IMR-90 (cell line): ENCODE measurements around the gene SLC38A1. TPM values are rescaled to one million over a fixed set of nuclear protein-coding genes. Genes with fewer than 3 reads are reported as not detected.

Source experiments
- ATAC-seq: fragments of 200-7000 bp; cut with Tn5 transposase; 2 replicates; pipeline ENCODE4 v1.9.1; 2020; ENCODE audit warnings: low read depth, mild to moderate bottlenecking, moderate library complexity
- BruUV-seq: library from RNA; stranded (reverse); fragments of 400-500 nt; replicated peaks from 2 replicates; lab custom pipeline; 2021; lab: Mats Ljungman, UMichigan
- CTCF ChIA-PET: fragments of 300-600 bp; formaldehyde crosslinking; extraction: SDS; loops from one replicate; lab custom pipeline; 2021; ENCODE audit warnings: antibody characterized with exemption; lab: Yijun Ruan, JAX
- POLR2A ChIA-PET: fragments of 300-600 bp; sonication (Branson Sonifier 250); formaldehyde crosslinking; loops from one replicate; lab custom pipeline; 2022; ENCODE audit warnings: antibody characterized with exemption; ENCODE audit not compliant: unreplicated experiment; lab: Charles Lee
- DNase-seq: peaks from one replicate; pipeline ENCODE4 v3.0.0; 2013
- H2AFZ ChIP-seq: replicated peaks from 2 replicates; pipeline ENCODE3; 2013; ENCODE audit warnings: low read length, mild to moderate bottlenecking; ENCODE audit not compliant: poor library complexity
- H2AK5ac ChIP-seq: 2 replicates; pipeline ENCODE4 v1.6.1; 2013; ENCODE audit warnings: low read depth, low read length, inconsistent platforms
- H2AK9ac ChIP-seq: replicated peaks from 2 replicates; pipeline ENCODE3; 2013; ENCODE audit warnings: mild to moderate bottlenecking, low read depth, low read length, moderate library complexity; ENCODE audit not compliant: poor library complexity
- H2BK120ac ChIP-seq: 2 replicates; pipeline ENCODE4 v1.6.1; 2013; ENCODE audit warnings: low read depth, low read length, inconsistent platforms
- H2BK15ac ChIP-seq: 3 replicates; pipeline ENCODE4 v1.6.1; 2013; ENCODE audit warnings: low read depth, low read length, inconsistent platforms
- H2BK20ac ChIP-seq: 2 replicates; pipeline ENCODE4 v1.6.1; 2013; ENCODE audit warnings: low read depth, mild to moderate bottlenecking, inconsistent platforms, low read length, moderate library complexity
- H2BK5ac ChIP-seq: 2 replicates; pipeline ENCODE4 v1.6.1; 2013; ENCODE audit warnings: mild to moderate bottlenecking, low read depth, low read length, inconsistent platforms; ENCODE audit not compliant: poor library complexity, severe bottlenecking
- H3K14ac ChIP-seq: replicated peaks from 2 replicates; pipeline ENCODE4 v1.6.1; 2013; ENCODE audit warnings: low read depth, low read length, inconsistent platforms
- H3K18ac ChIP-seq: 2 replicates; pipeline ENCODE4 v1.6.1; 2013; ENCODE audit warnings: low read depth, low read length, control low read depth
- H3K23ac ChIP-seq: 2 replicates; pipeline ENCODE4 v1.6.1; 2013; ENCODE audit warnings: low read depth, low read length, inconsistent platforms
- H3K27ac ChIP-seq: 2 replicates; pipeline ENCODE4 v1.5.1; 2013; ENCODE audit warnings: mild to moderate bottlenecking, control low read depth, low read length; ENCODE audit not compliant: insufficient read depth
- H3K27me3 ChIP-seq: 2 replicates; pipeline ENCODE4 v1.6.1; 2013; ENCODE audit warnings: low read length; ENCODE audit not compliant: control insufficient read depth, insufficient read depth
- H3K36me3 ChIP-seq: 2 replicates; pipeline ENCODE4 v1.6.1; 2013; ENCODE audit warnings: low read length, mixed read lengths; ENCODE audit not compliant: control insufficient read depth, insufficient read depth
- H3K4ac ChIP-seq: 2 replicates; pipeline ENCODE4 v1.6.1; 2013; ENCODE audit warnings: low read depth, low read length, inconsistent platforms
- H3K4me1 ChIP-seq: 2 replicates; pipeline ENCODE4 v1.6.1; 2013; ENCODE audit warnings: low read length, mixed read lengths; ENCODE audit not compliant: control insufficient read depth, insufficient read depth
- H3K4me2 ChIP-seq: 2 replicates; pipeline ENCODE4 v1.6.1; 2013; ENCODE audit warnings: low read depth, mild to moderate bottlenecking, control low read depth, low read length, moderate library complexity
- H3K4me3 ChIP-seq: 2 replicates; pipeline ENCODE4 v1.5.1; 2013; ENCODE audit warnings: low read depth, mild to moderate bottlenecking, control low read depth, low read length, moderate library complexity; ENCODE audit not compliant: insufficient read depth
- H3K56ac ChIP-seq: 2 replicates; pipeline ENCODE4 v1.6.1; 2013; ENCODE audit warnings: low read length, inconsistent platforms; ENCODE audit not compliant: insufficient read depth; ENCODE audit errors: extremely low read depth
- H3K79me1 ChIP-seq, 2 experiments: 2 replicates each; pipeline ENCODE4 v1.6.1; 2013; ENCODE audit warnings: low read length in 2 of 2, inconsistent platforms in 1 of 2, low read depth in 1 of 2
- H3K9ac ChIP-seq: 2 replicates; pipeline ENCODE4 v1.6.1; 2013; ENCODE audit warnings: low read depth, low read length, control low read depth
- H3K9me1 ChIP-seq: 2 replicates; pipeline ENCODE4 v1.6.1; 2013; ENCODE audit warnings: low read length, inconsistent platforms; ENCODE audit not compliant: insufficient read depth
- H3K9me3 ChIP-seq: 2 replicates; pipeline ENCODE4 v1.6.1; 2013; ENCODE audit warnings: low read length; ENCODE audit not compliant: control insufficient read depth, insufficient read depth
- H4K20me1 ChIP-seq: 2 replicates; pipeline ENCODE4 v1.6.1; 2013; ENCODE audit warnings: low read length, inconsistent platforms; ENCODE audit not compliant: insufficient read depth
- H4K5ac ChIP-seq: 2 replicates; pipeline ENCODE4 v1.6.1; 2013; ENCODE audit warnings: mild to moderate bottlenecking, low read depth, low read length, control low read depth
- H4K8ac ChIP-seq, 2 experiments: 2 replicates each; pipeline ENCODE4 v1.6.1; 2013; ENCODE audit warnings: low read depth in 2 of 2, low read length in 2 of 2, control low read depth in 1 of 2, inconsistent platforms in 1 of 2
- H4K91ac ChIP-seq: 2 replicates; pipeline ENCODE4 v1.6.1; 2013; ENCODE audit warnings: low read depth, low read length, inconsistent platforms; ENCODE audit not compliant: insufficient read depth
- CHD1 ChIP-seq: IDR thresholded peaks from 2 replicates; pipeline ENCODE4 v1.6.1; 2012; ENCODE audit warnings: low read depth, low read length, improper control_type of control experiment
- FOS ChIP-seq: fragments of 150-350 bp; IDR thresholded peaks from 2 replicates; pipeline ENCODE4 v1.6.1; 2016; ENCODE audit warnings: low read depth, low read length
- NFE2L2 ChIP-seq: fragments of 150-350 bp; IDR thresholded peaks from 2 replicates; pipeline ENCODE4 v1.6.1; 2016; ENCODE audit warnings: low read depth, mild to moderate bottlenecking, low read length
- RAD21 ChIP-seq: IDR thresholded peaks from 2 replicates; pipeline ENCODE4 v1.6.1; 2012; ENCODE audit warnings: low read length, improper control_type of control experiment
- RCOR1 ChIP-seq: IDR thresholded peaks from 2 replicates; pipeline ENCODE4 v1.6.1; 2012; ENCODE audit warnings: mild to moderate bottlenecking, low read length, improper control_type of control experiment; ENCODE audit not compliant: insufficient replicate concordance
- USF2 ChIP-seq: fragments of 150-350 bp; IDR thresholded peaks from 2 replicates; pipeline ENCODE4 v1.6.1; 2017; ENCODE audit warnings: mild to moderate bottlenecking, antibody characterized with exemption, low read length, low read depth
- WGBS, 2 experiments: methylation state at CpG; one replicate each; pipeline versions ENCODE4 v1.1.5 to v1.1.7; 2013; ENCODE audit warnings: missing lambda C conversion rate in 2 of 2; ENCODE audit not compliant: insufficient read length in 1 of 2; ENCODE audit errors: extremely low coverage in 2 of 2; 5-methylcytosine and 5-hydroxymethylcytosine counted together
- dilution Hi-C: fragments of 300-500 bp; cut with HindIII; formaldehyde crosslinking; loops from one replicate; pipeline ENCODE4 v1.14.3; 2018; ENCODE audit warnings: low sequenced_read_pairs; ENCODE audit not compliant: unreplicated experiment
- in situ Hi-C: fragments of 300-500 bp; cut with MboI; formaldehyde crosslinking; loops from 3 replicates; pipeline ENCODE4 v1.14.3; 2019; ENCODE audit warnings: low sequenced_read_pairs, inconsistent platforms, mixed read lengths
- intact Hi-C: fragments of 100-400 bp; cut with micrococcal nuclease; formaldehyde crosslinking; loops from 2 replicates; pipeline ENCODE4 v1.10.0; 2022
- polyA plus RNA-seq, 3 experiments: library from polyadenylated mRNA; depleted of rRNA; stranded (reverse); fragments of >200 nt; gene quantifications; 2 replicates each; pipeline ENCODE4 v1.2.3, GENCODE V29; 2012; ENCODE audit warnings: low replicate concordance in 1 of 3
- total RNA-seq: library from RNA; depleted of rRNA; stranded (reverse); fragments of >200 nt; gene quantifications from 2 replicates; pipeline ENCODE4 v1.2.3, GENCODE V29; 2012

The SLC38A1 gene
- total and polyA plus RNA-seq, 2 of the 4 experiments (the other 2 are of a cell fraction), result 22.8 to 61.5 TPM

- TF ChIP-seq RAD21, result no peak
- TF ChIP-seq USF2, result no peak
- no peak for TF ChIP-seq CHD1
- no peak for TF ChIP-seq RCOR1
- TF ChIP-seq FOS, result no peak
- no peak for TF ChIP-seq NFE2L2
- Histone ChIP-seq H3K23ac (no peak overlapping the region), H2BK120ac (no peak overlapping the region), H2AK9ac (no peak overlapping the region), H3K18ac (no peak overlapping the region), H3K79me1 (peaks cover 3 to 9% of the 10 kb centered on the region in 2 experiments; a peak in 2 of 4 replicates), H3K27ac (no peak overlapping the region), H3K4ac (no peak overlapping the region), H4K20me1 (no peaks in the 10 kb centered on the region), H4K8ac (no peak overlapping the region), H3K9me1 (peaks cover 1% of the 10 kb centered on the region), H2AFZ (no peak overlapping the region), H3K4me2 (no peak overlapping the region), H3K27me3 (no peaks in the 10 kb centered on the region), H3K56ac (no peak overlapping the region), H2BK15ac (no peak overlapping the region), H3K9me3 (no peaks in the 10 kb centered on the region), H2BK20ac (no peak overlapping the region), H3K36me3 (peaks cover 56% of the 10 kb centered on the region), H4K91ac (no peak overlapping the region), H3K9ac (no peak overlapping the region), H2BK5ac (no peak overlapping the region), H2AK5ac (no peak overlapping the region), H3K4me1 (no peaks in the 10 kb centered on the region), H3K14ac (no peak overlapping the region), H3K4me3 (no peak overlapping the region), H4K5ac (no peak overlapping the region)
- DNase-seq (no peak), ATAC-seq (no peak)
- in situ Hi-C loops, result no loop called here
- ChIA-PET CTCF (no interaction called here), POLR2A (no interaction called here)
- intact Hi-C loops, result no loop called here
- dilution Hi-C loops, result no loop called here
- no TSS peak for BruUV-seq
- WGBS, 2 experiments, result no CpG with 5 or more reads among the region's 5 CpGs
Measured at GRCh38 chr12:46201284-46201789, 67.5 kb downstream of the SLC38A1 start.
